Neuronal stem cell (in vitro differentiated cells): ENCODE measurements around the gene LRMDA.

Experiments
- DNase-seq: peaks from one replicate; pipeline ENCODE4 v3.0.0-alpha.2; 2013; ENCODE audit warnings: low spot score
- H2AFZ ChIP-seq: one replicate; pipeline ENCODE4 v1.6.1; 2013; ENCODE audit warnings: mild to moderate bottlenecking, low read length, inconsistent platforms
- H2AK5ac ChIP-seq: 2 replicates; pipeline ENCODE4 v1.6.1; 2013; ENCODE audit warnings: low read depth, mild to moderate bottlenecking, inconsistent platforms, low read length, moderate library complexity, mixed read lengths
- H2BK120ac ChIP-seq: 2 replicates; pipeline ENCODE4 v1.6.1; 2013; ENCODE audit warnings: low read depth, mild to moderate bottlenecking, inconsistent platforms, low read length, moderate library complexity, mixed read lengths
- H2BK12ac ChIP-seq: one replicate; pipeline ENCODE4 v1.6.1; 2013; ENCODE audit warnings: low read length, inconsistent platforms
- H2BK15ac ChIP-seq: 2 replicates; pipeline ENCODE4 v1.6.1; 2013; ENCODE audit warnings: mild to moderate bottlenecking, low read length, inconsistent platforms, mixed read lengths
- H2BK5ac ChIP-seq: one replicate; pipeline ENCODE4 v1.6.1; 2013; ENCODE audit warnings: inconsistent platforms, mild to moderate bottlenecking, low read length, moderate library complexity
- H3K14ac ChIP-seq: one replicate; pipeline ENCODE4 v1.6.1; 2013; ENCODE audit warnings: low read length, inconsistent platforms
- H3K18ac ChIP-seq: 2 replicates; pipeline ENCODE4 v1.6.1; 2013; ENCODE audit warnings: low read length, inconsistent platforms
- H3K23ac ChIP-seq: 2 replicates; pipeline ENCODE4 v1.6.1; 2013; ENCODE audit warnings: low read depth, mild to moderate bottlenecking, mixed read lengths, low read length, inconsistent platforms; ENCODE audit not compliant: poor library complexity
- H3K27ac ChIP-seq: replicated peaks from 3 replicates; pipeline ENCODE4 v1.5.1; 2013; ENCODE audit warnings: low read length, inconsistent platforms
- H3K27me3 ChIP-seq, 3 experiments: 2 replicates each; pipeline ENCODE4 v1.6.1; 2013; ENCODE audit warnings: low read length in 3 of 3, mild to moderate bottlenecking in 2 of 3, inconsistent platforms in 1 of 3, low read depth in 1 of 3, mixed read lengths in 1 of 3, moderate library complexity in 1 of 3; ENCODE audit not compliant: control insufficient read depth in 3 of 3, insufficient read depth in 3 of 3
- H3K36me3 ChIP-seq, 2 donors: replicated peaks in 1 of 2; 2 replicates each; pipeline ENCODE4 v1.6.1; 2013; ENCODE audit warnings: low read length in 2 of 2; ENCODE audit not compliant: control insufficient read depth in 2 of 2, insufficient read depth in 2 of 2
- H3K4ac ChIP-seq: 2 replicates; pipeline ENCODE4 v1.6.1; 2013; ENCODE audit warnings: inconsistent platforms, mild to moderate bottlenecking, low read length, moderate library complexity
- H3K4me1 ChIP-seq, 2 donors: 1 replicate in 1 of 2; 2 replicates in 1 of 2; pipeline ENCODE4 v1.6.1; 2013; ENCODE audit warnings: low read length in 2 of 2, low read depth in 1 of 2; ENCODE audit not compliant: control insufficient read depth in 2 of 2, insufficient read depth in 1 of 2
- H3K4me2 ChIP-seq: one replicate; pipeline ENCODE4 v1.6.1; 2013; ENCODE audit warnings: mild to moderate bottlenecking, low read length, inconsistent platforms; ENCODE audit not compliant: insufficient read depth, poor library complexity, severe bottlenecking
- H3K4me3 ChIP-seq, 2 donors: 2 replicates each; pipeline ENCODE4 v1.5.1; 2013; ENCODE audit warnings: low read length in 2 of 2, mild to moderate bottlenecking in 2 of 2, inconsistent platforms in 1 of 2, moderate library complexity in 1 of 2
- H3K79me1 ChIP-seq: one replicate; pipeline ENCODE4 v1.6.1; 2013; ENCODE audit warnings: low read depth, mild to moderate bottlenecking, inconsistent platforms, low read length, moderate library complexity
- H3K9ac ChIP-seq: one replicate; pipeline ENCODE4 v1.6.1; 2013; ENCODE audit warnings: mild to moderate bottlenecking, low read depth, low read length, inconsistent platforms; ENCODE audit not compliant: poor library complexity
- H3K9me3 ChIP-seq, 2 donors: replicated peaks in 1 of 2; 2 replicates each; pipeline versions ENCODE3 to v1.6.1; 2013; ENCODE audit warnings: low read length in 2 of 2, mild to moderate bottlenecking in 2 of 2, inconsistent platforms in 1 of 2, low read depth in 1 of 2, mixed read lengths in 1 of 2, moderate library complexity in 1 of 2; ENCODE audit not compliant: control insufficient read depth in 2 of 2, insufficient read depth in 1 of 2
- H4K8ac ChIP-seq: one replicate; pipeline ENCODE4 v1.6.1; 2013; ENCODE audit warnings: low read depth, mild to moderate bottlenecking, inconsistent platforms, low read length, moderate library complexity
- H4K91ac ChIP-seq: one replicate; pipeline ENCODE4 v1.6.1; 2013; ENCODE audit warnings: low read length, low read depth, mild to moderate bottlenecking, inconsistent platforms; ENCODE audit not compliant: poor library complexity
- WGBS, 2 donors: extraction: QIAGEN DNeasy Blood & Tissue Kit; methylation state at CpG; one replicate each; pipeline ENCODE4 v1.1.7; 2013; ENCODE audit warnings: missing lambda C conversion rate in 2 of 2, mixed read lengths in 1 of 2; ENCODE audit not compliant: insufficient read length in 2 of 2, insufficient replicate concordance in 1 of 2; ENCODE audit errors: extremely low coverage in 2 of 2; 5-methylcytosine and 5-hydroxymethylcytosine counted together

LRMDA gene

GRCh38 chr10:75408911-75409885 lies 22.2 kb upstream of the LRMDA start:
- no peak overlapping the region for H2BK12ac ChIP-seq
- no peak overlapping the region for H3K27ac ChIP-seq
- H2BK15ac ChIP-seq = no peak overlapping the region
- no peak overlapping the region for H4K8ac ChIP-seq
- no peak overlapping the region for H3K4ac ChIP-seq
- H4K91ac ChIP-seq = no peak overlapping the region
- H3K79me1 ChIP-seq = no peaks in the 10 kb centered on the region
- no peak overlapping the region for H2BK120ac ChIP-seq
- peaks cover 0 to 21% of the 10 kb centered on the region in 2 donors for H3K36me3 ChIP-seq
- peak overlapping the region; percentile 9 for H3K14ac ChIP-seq
- no CpG with 5 or more reads among the region's 76 CpGs for WGBS, 2 donors
- H3K18ac ChIP-seq = peak overlapping the region; percentile 91
- H3K4me3 ChIP-seq = peak overlapping the region in 1 of 2 donors; percentile 82
- no peak overlapping the region for H2AK5ac ChIP-seq
- H3K27me3 ChIP-seq = peaks cover 0 to 44% (median 19%) of the 10 kb centered on the region in 3 experiments
- peak overlapping the region; percentile 82 for H3K23ac ChIP-seq
- peak overlapping the region; percentile 95 for H3K4me2 ChIP-seq
- peak overlapping the region; percentile 75 for H3K9ac ChIP-seq
- DNase-seq = no peak
- H3K9me3 ChIP-seq = peaks cover 0 to 3% of the 10 kb centered on the region in 2 donors
- peaks cover 4 to 21% of the 10 kb centered on the region in 2 donors for H3K4me1 ChIP-seq
- H2BK5ac ChIP-seq = no peak overlapping the region
- no peak overlapping the region for H2AFZ ChIP-seq

GRCh38 chr10:75410132-75411005 lies 21.1 kb upstream of the LRMDA start:
- no peak overlapping the region for H2BK15ac ChIP-seq
- H4K8ac ChIP-seq = no peak overlapping the region
- no peak overlapping the region for H2AK5ac ChIP-seq
- peak overlapping the region; percentile 95 for H3K4me2 ChIP-seq
- no peak overlapping the region for H3K4ac ChIP-seq
- H3K9ac ChIP-seq = no peak overlapping the region
- no peak overlapping the region for H2BK120ac ChIP-seq
- no peak for DNase-seq
- no peak overlapping the region for H2BK5ac ChIP-seq
- peaks cover 4 to 21% of the 10 kb centered on the region in 2 donors for H3K4me1 ChIP-seq
- no peak overlapping the region for H4K91ac ChIP-seq
- WGBS, 2 donors = no CpG with 5 or more reads among the region's 10 CpGs
- no peak overlapping the region for H3K27ac ChIP-seq
- H3K18ac ChIP-seq = no peak overlapping the region
- H3K36me3 ChIP-seq = peaks cover 0 to 21% of the 10 kb centered on the region in 2 donors
- H3K27me3 ChIP-seq = peaks cover 0 to 39% (median 19%) of the 10 kb centered on the region in 3 experiments
- no peaks in the 10 kb centered on the region for H3K79me1 ChIP-seq
- no peak overlapping the region for H3K4me3 ChIP-seq
- no peak overlapping the region for H3K23ac ChIP-seq
- H3K14ac ChIP-seq = no peak overlapping the region
- peaks cover 0 to 3% of the 10 kb centered on the region in 2 donors for H3K9me3 ChIP-seq
- no peak overlapping the region for H2BK12ac ChIP-seq
- no peak overlapping the region for H2AFZ ChIP-seq

GRCh38 chr10:75414527-75414926 lies 16.9 kb upstream of the LRMDA start:
- no peaks in the 10 kb centered on the region for H3K79me1 ChIP-seq
- no peak overlapping the region for H3K4ac ChIP-seq
- H3K27ac ChIP-seq = no peak overlapping the region
- H2BK5ac ChIP-seq = no peak overlapping the region
- H4K8ac ChIP-seq = no peak overlapping the region
- H2BK12ac ChIP-seq = no peak overlapping the region
- WGBS, 2 donors = no CpG with 5 or more reads among the region's 1 CpG
- no peak overlapping the region for H2BK15ac ChIP-seq
- no peak overlapping the region for H3K14ac ChIP-seq
- H4K91ac ChIP-seq = no peak overlapping the region
- H2BK120ac ChIP-seq = no peak overlapping the region
- no peak overlapping the region for H3K4me3 ChIP-seq
- no peak overlapping the region for H3K4me2 ChIP-seq
- H2AK5ac ChIP-seq = no peak overlapping the region
- no peak overlapping the region for H2AFZ ChIP-seq
- H3K23ac ChIP-seq = no peak overlapping the region
- peaks cover 0 to 4% of the 10 kb centered on the region in 2 donors for H3K9me3 ChIP-seq
- H3K4me1 ChIP-seq = peaks cover 8 to 13% of the 10 kb centered on the region in 2 donors
- peaks cover 0 to 21% (median 0%) of the 10 kb centered on the region in 3 experiments for H3K27me3 ChIP-seq
- no peak overlapping the region for H3K9ac ChIP-seq
- no peak for DNase-seq
- peaks cover 0 to 6% of the 10 kb centered on the region in 2 donors for H3K36me3 ChIP-seq
- no peak overlapping the region for H3K18ac ChIP-seq
